Measurements from ENCODE around the gene ATP12A.

Gene ATP12A

GRCh38 chr13:24652359-24652758, 27.8 kb upstream of the ATP12A start:
- DNase-seq, result no peak
- ATAC-seq, result no peak
- peaks cover 10% of the 10 kb centered on the region for H3K27me3 Mint-ChIP-seq
- no peak overlapping the region for H3K4me3 Mint-ChIP-seq
- peaks cover 12% of the 10 kb centered on the region for H3K4me1 Mint-ChIP-seq
- no peak overlapping the region for H3K27ac Mint-ChIP-seq
- H3K9me3 Mint-ChIP-seq, result no peaks in the 10 kb centered on the region
- H3K36me3 Mint-ChIP-seq (ENCODE audit: low read depth), result no peaks in the 10 kb centered on the region

GRCh38 chr13:24654741-24655140, 25.5 kb upstream of the ATP12A start:
- no peaks in the 10 kb centered on the region for H3K36me3 Mint-ChIP-seq (ENCODE audit: low read depth)
- peaks cover 15% of the 10 kb centered on the region for H3K27me3 Mint-ChIP-seq
- no peak for DNase-seq
- H3K4me1 Mint-ChIP-seq, result peaks cover 1% of the 10 kb centered on the region
- ATAC-seq, result no peak
- H3K4me3 Mint-ChIP-seq, result no peak overlapping the region
- H3K9me3 Mint-ChIP-seq, result no peaks in the 10 kb centered on the region
- H3K27ac Mint-ChIP-seq, result no peak overlapping the region

DNA sequence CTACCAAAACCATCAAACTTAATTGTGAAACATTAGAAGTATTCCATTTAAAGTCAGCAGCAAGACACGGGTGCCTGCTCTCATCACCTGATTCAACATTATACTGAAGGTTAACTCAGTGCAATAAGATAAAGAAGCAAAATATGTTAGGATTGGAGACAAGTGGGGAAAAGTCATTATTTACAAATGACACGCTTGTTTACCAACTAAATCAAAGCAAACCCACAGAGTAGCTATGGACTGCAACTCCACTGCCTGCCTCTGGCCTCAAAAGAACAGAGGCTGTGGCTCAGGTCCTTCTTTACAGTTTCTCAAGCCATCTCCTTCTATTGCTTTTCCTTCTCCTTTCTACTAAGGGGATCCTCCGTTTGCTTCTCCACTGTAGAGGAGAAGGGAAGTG, 21.0 kb upstream of the ATP12A start:
- peaks cover 12% of the 10 kb centered on the region for H3K27me3 Mint-ChIP-seq
- ATAC-seq, result no peak
- H3K9me3 Mint-ChIP-seq, result no peaks in the 10 kb centered on the region
- H3K36me3 Mint-ChIP-seq (ENCODE audit: low read depth), result no peaks in the 10 kb centered on the region
- no peak for DNase-seq
- no peak overlapping the region for H3K4me3 Mint-ChIP-seq
- no peaks in the 10 kb centered on the region for H3K4me1 Mint-ChIP-seq
- H3K27ac Mint-ChIP-seq, result no peak overlapping the region

GRCh38 chr13:24660023-24660741, 20.0 kb upstream of the ATP12A start:
- Mint-ChIP-seq H3K4me3 (no peak overlapping the region), H3K4me1 (no peaks in the 10 kb centered on the region), H3K9me3 (no peaks in the 10 kb centered on the region), H3K27ac (no peak overlapping the region), H3K36me3 (ENCODE audit: low read depth) (no peaks in the 10 kb centered on the region), H3K27me3 (peaks cover 10% of the 10 kb centered on the region)
- ATAC-seq (no peak), DNase-seq (no peak)

DNA sequence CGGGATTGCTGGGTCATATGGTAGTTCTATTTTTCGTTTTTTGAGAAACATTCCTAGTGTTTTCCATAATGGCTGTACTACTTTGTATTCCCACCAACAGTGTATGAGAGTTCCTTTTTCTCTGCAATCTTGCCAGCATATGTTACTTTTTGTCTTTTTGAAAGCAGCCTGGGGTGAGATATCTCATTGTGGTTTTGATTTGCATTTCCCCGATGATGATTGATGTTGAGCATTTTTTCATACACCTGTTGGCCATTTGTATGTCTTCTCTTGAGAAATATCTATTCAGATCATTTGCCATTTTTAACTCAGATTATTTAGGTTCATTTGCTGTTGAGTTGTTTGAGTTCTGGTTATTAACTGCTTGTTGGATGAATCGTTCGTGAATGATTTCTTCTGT, 18.5 kb upstream of the ATP12A start:
- H3K27ac Mint-ChIP-seq, result no peak overlapping the region
- no peak overlapping the region for H3K4me3 Mint-ChIP-seq
- H3K9me3 Mint-ChIP-seq, result no peaks in the 10 kb centered on the region
- no peak for DNase-seq
- H3K36me3 Mint-ChIP-seq (ENCODE audit: low read depth), result no peaks in the 10 kb centered on the region
- no peaks in the 10 kb centered on the region for H3K4me1 Mint-ChIP-seq
- peaks cover 13% of the 10 kb centered on the region for H3K27me3 Mint-ChIP-seq
- ATAC-seq, result no peak

- Mint-ChIP-seq H3K27ac (no peak overlapping the region), H3K27me3 (peaks cover 12% of the 10 kb centered on the region), H3K9me3 (no peaks in the 10 kb centered on the region), H3K4me3 (no peak overlapping the region), H3K4me1 (no peaks in the 10 kb centered on the region), H3K36me3 (ENCODE audit: low read depth) (no peaks in the 10 kb centered on the region)
- no peak for DNase-seq
- no peak for ATAC-seq
Measured at GRCh38 chr13:24662195-24663088, 17.8 kb upstream of the ATP12A start.

GRCh38 chr13:24663089-24663395, 17.2 kb upstream of the ATP12A start:
- H3K36me3 Mint-ChIP-seq (ENCODE audit: low read depth), result no peaks in the 10 kb centered on the region
- H3K4me3 Mint-ChIP-seq, result no peak overlapping the region
- H3K27ac Mint-ChIP-seq, result no peak overlapping the region
- no peaks in the 10 kb centered on the region for H3K9me3 Mint-ChIP-seq
- ATAC-seq (no peak), DNase-seq (no peak)
- H3K4me1 Mint-ChIP-seq, result no peaks in the 10 kb centered on the region
- peaks cover 7% of the 10 kb centered on the region for H3K27me3 Mint-ChIP-seq

- no peaks in the 10 kb centered on the region for H3K9me3 Mint-ChIP-seq
- H3K4me3 Mint-ChIP-seq, result no peak overlapping the region
- DNase-seq, result no peak
- no peak for ATAC-seq
- no peaks in the 10 kb centered on the region for H3K36me3 Mint-ChIP-seq (ENCODE audit: low read depth)
- H3K27me3 Mint-ChIP-seq, result peaks cover 7% of the 10 kb centered on the region
- H3K4me1 Mint-ChIP-seq, result no peaks in the 10 kb centered on the region
- no peak overlapping the region for H3K27ac Mint-ChIP-seq
Measured at GRCh38 chr13:24663586-24663985, 16.6 kb upstream of the ATP12A start.

GRCh38 chr13:24664726-24665409, 15.3 kb upstream of the ATP12A start:
- ATAC-seq (no peak), DNase-seq (no peak)
- H3K4me1 Mint-ChIP-seq, result no peaks in the 10 kb centered on the region
- H3K27ac Mint-ChIP-seq, result no peak overlapping the region
- H3K27me3 Mint-ChIP-seq, result peaks cover 7% of the 10 kb centered on the region
- no peaks in the 10 kb centered on the region for H3K36me3 Mint-ChIP-seq (ENCODE audit: low read depth)
- H3K9me3 Mint-ChIP-seq, result no peaks in the 10 kb centered on the region
- no peak overlapping the region for H3K4me3 Mint-ChIP-seq

DNA sequence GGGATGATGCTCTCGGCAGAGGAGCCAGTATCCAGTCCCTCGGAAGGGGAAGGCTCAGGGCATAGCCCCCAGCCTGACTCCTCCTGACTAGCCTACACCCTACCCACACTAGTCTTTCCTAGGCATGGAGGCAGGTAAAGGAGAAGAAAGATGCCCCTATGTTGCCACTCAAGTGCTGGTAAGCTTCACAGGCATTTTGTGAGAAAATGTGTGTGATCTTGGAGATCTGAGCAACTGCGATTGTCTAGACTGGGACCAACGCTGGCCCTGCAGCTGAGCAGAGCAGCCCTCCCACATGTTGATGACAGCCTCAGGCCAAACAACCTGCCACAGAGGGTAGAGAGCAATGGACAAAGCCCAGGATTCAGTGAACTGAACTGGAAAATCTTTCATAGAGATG, 11.7 kb upstream of the ATP12A start:
- no peaks in the 10 kb centered on the region for H3K9me3 Mint-ChIP-seq
- no peak for DNase-seq
- H3K27ac Mint-ChIP-seq, result no peak overlapping the region
- no peak for ATAC-seq
- no peak overlapping the region for H3K4me3 Mint-ChIP-seq
- H3K4me1 Mint-ChIP-seq, result peaks cover 10% of the 10 kb centered on the region
- H3K27me3 Mint-ChIP-seq, result peaks cover 21% of the 10 kb centered on the region
- no peaks in the 10 kb centered on the region for H3K36me3 Mint-ChIP-seq (ENCODE audit: low read depth)

DNA sequence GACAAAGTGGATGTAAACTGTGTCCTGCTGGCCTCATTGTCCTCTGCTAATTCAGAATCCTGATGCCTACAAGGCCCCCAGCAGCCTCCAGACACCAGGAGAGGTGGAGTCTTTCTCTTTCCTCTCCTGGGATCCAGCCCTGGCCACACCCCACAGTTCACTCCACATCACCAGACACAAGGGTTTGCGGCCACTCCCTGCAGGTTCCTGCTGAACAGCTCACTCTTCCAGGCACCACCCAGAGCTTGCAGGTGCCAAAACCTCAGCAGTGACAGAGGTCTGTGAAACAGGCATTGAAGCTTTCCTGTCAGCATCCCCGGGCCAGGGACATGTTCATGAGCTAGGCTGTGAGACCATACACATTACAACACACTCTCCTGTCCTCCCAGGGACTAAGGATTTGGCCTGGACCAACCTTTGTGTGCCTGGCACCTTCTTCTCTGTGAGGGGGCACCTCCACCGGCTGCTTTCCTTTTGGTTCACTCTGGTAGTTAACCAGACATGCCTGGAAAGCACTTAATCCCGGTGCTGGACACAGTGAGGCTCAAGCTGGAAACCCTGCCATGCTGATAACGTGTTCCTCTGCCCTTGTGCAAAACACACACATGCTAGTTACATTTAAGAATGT, 11.1 kb upstream of the ATP12A start:
- DNase-seq (no peak), ATAC-seq (no peak)
- Mint-ChIP-seq H3K4me3 (no peak overlapping the region), H3K27me3 (peaks cover 21% of the 10 kb centered on the region), H3K9me3 (no peaks in the 10 kb centered on the region), H3K36me3 (ENCODE audit: low read depth) (no peaks in the 10 kb centered on the region), H3K27ac (no peak overlapping the region), H3K4me1 (peaks cover 10% of the 10 kb centered on the region)

DNA sequence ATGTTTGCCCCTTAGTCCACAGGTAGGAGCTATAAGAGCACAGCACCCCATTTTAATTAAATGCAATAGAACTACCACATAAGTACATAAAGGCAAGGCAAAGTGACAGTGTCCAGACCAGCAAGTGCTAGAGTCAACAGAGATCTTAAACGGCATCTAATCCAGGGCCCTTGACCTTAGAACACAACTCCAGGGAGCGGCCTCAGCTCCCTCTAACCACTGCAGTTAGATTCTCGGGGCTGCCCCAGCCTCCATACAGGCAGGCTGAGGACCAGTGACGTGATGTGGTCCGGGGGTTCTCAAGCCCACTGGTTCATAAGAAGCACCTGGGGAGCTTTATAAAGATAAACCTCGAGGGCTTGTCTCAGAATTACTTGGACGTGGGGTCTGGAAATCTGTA, 10.0 kb upstream of the ATP12A start:
- DNase-seq (no peak), ATAC-seq (no peak)
- Mint-ChIP-seq H3K4me3 (no peak overlapping the region), H3K9me3 (no peaks in the 10 kb centered on the region), H3K27me3 (peaks cover 27% of the 10 kb centered on the region), H3K4me1 (peaks cover 10% of the 10 kb centered on the region), H3K27ac (no peak overlapping the region), H3K36me3 (ENCODE audit: low read depth) (no peaks in the 10 kb centered on the region)

DNA sequence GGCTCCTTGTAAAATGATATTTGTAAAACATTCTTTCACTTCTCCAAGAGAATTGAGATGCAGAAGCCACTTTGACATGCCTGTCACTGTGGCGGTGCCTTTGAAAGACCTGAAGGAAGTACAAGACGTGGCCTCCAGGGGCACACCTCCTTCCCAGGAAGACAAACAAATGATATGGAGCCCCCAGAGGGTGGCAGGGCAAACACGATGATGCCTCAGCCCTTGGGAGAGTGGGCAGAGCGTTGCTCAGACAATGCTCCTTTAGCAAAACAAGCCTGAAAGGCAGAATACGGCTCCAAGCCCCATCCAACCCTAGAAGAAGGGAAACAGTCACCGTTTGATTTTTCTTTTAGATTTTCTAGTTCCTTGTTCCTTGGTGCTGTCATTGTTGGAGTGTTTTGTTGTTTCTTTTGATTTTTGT, 9.2 kb upstream of the ATP12A start:
- Mint-ChIP-seq H3K9me3 (no peaks in the 10 kb centered on the region), H3K27ac (no peak overlapping the region), H3K27me3 (peaks cover 28% of the 10 kb centered on the region), H3K4me1 (peaks cover 10% of the 10 kb centered on the region), H3K4me3 (peak overlapping the region; percentile 32), H3K36me3 (ENCODE audit: low read depth) (no peaks in the 10 kb centered on the region)
- ATAC-seq (peak; percentile 80), DNase-seq (peak; percentile 22)

DNA sequence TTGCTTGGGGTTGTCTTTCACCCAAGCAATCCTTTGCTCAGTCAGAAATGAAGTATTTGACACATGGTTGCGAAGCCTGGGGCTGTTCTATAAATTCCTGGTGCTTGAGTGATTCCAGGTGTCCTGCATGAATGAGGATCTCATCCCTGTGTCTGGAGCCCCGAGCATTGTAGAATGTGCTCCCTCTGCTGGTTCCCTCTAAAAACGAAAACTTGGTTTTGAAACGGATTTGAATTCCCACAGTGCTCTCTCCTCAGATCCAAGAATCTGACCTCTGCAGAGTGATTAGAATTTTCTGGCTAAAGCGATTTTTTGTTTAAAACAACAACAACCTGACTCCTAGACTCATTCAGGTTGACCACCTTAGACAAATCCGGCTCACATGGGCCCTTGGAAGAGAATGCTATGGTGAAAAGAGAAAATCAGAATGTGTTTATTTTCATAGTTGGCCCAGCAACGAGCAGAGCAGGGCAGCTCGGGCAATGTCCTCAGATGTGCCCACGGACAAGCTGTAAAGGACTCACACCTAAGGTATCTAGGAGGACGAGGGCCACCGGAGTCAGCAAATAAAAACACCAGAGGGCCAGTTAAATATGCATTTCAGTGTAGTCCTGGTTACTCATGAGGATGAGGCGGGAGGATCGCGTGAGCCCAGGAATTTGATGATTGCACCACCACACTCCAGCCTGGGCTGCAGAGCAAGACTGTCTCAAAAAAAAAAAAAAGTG, 8.7 kb upstream of the ATP12A start:
- Mint-ChIP-seq H3K36me3 (ENCODE audit: low read depth) (no peaks in the 10 kb centered on the region), H3K9me3 (no peaks in the 10 kb centered on the region), H3K4me1 (peaks cover 10% of the 10 kb centered on the region), H3K4me3 (peak overlapping the region; percentile 32), H3K27me3 (peaks cover 30% of the 10 kb centered on the region), H3K27ac (no peak overlapping the region)
- DNase-seq (no peak), ATAC-seq (no peak)
